Retinal pigment epithelial cell (primary cell): ENCODE results near the gene LRRC3.

Source experiments
- DNase-seq: peaks from one replicate; pipeline ENCODE4 v3.0.0-alpha.2; 2010; ENCODE audit warnings: low read depth
- H3K4me3 ChIP-seq: 2 replicates; pipeline ENCODE4 v1.5.1; 2011; ENCODE audit warnings: mild to moderate bottlenecking, low read length, control low read depth, moderate library complexity
- CTCF ChIP-seq: conservative IDR thresholded peaks from 2 replicates; pipeline ENCODE4 v1.5.1; 2011; ENCODE audit warnings: low read depth, low read length, control low read depth, inconsistent platforms

The LRRC3 gene

GRCh38 chr21:44466996-44467858 is 11.9 kb downstream of the LRRC3 start:
- no peak for TF ChIP-seq CTCF
- H3K4me3 ChIP-seq, result no peak overlapping the region
- DNase-seq, result no peak

- DNase-seq, result no peak
- no peak overlapping the region for H3K4me3 ChIP-seq
- TF ChIP-seq CTCF, result no peak
Observed at GRCh38 chr21:44467859-44468195, 12.5 kb downstream of the LRRC3 start.

- TF ChIP-seq CTCF, result no peak
- no peak overlapping the region for H3K4me3 ChIP-seq
- DNase-seq, result no peak
Observed at GRCh38 chr21:44471341-44471740, 16.0 kb downstream of the LRRC3 start.

- TF ChIP-seq CTCF, result no peak
- no peak overlapping the region for H3K4me3 ChIP-seq
- no peak for DNase-seq
Observed at GRCh38 chr21:44471996-44472395, 16.7 kb downstream of the LRRC3 start.

- DNase-seq, result no peak
- no peak overlapping the region for H3K4me3 ChIP-seq
- TF ChIP-seq CTCF, result no peak
Observed at GRCh38 chr21:44473915-44474555, 18.7 kb downstream of the LRRC3 start.

- H3K4me3 ChIP-seq, result no peak overlapping the region
- no peak for DNase-seq
- TF ChIP-seq CTCF, result no peak
Observed at GRCh38 chr21:44475266-44475845, 20.0 kb downstream of the LRRC3 start.
